ENCODE data around the gene KISS1.

The KISS1 gene

DNA sequence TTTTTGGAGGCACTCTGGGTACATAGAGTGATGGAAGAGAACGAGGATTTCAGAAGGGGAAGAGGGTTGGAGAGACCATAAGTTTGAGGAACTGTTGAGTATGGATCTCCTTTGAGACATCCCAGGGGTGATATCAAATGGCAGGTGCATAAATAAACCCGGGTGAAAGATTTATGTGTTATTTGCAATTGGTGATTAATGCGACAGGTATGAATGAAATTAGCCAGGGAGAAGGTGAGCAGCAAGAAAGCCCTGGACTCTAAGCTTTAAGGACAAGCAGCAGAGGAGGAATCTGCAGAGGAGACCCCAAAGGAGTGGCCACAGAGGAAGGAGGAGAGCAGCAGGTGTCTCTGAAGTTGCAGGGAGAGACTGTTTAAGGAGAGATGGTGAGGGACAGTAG lies 21.3 kb downstream of the KISS1 start:
- no peak overlapping the region for H3K27ac ChIP-seq (ENCODE audit: extremely low read depth, low read depth, low read length)
- peak; percentile 57; the same call in 1 of the 2 replicates for TF ChIP-seq SCRT1 (tag by site-specific recombination; IDR thresholded peaks at IDR 0.05; ENCODE audit: borderline replicate concordance)
- TF ChIP-seq ZNF274 (IDR thresholded peaks at IDR 0.05; ENCODE audit: low read length): no peak
- TF ChIP-seq ZNF274 (tag by site-specific recombination; IDR thresholded peaks at IDR 0.05; ENCODE audit: borderline replicate concordance): no peak
- no peak for TF ChIP-seq SP3 (tag by site-specific recombination; IDR thresholded peaks at IDR 0.05)
- TF ChIP-seq SCRT2 (tag by site-specific recombination; IDR thresholded peaks at IDR 0.05): peak; percentile 74; the same call in 1 of the 2 replicates
- no peaks in the 10 kb centered on the region for H3K36me3 ChIP-seq (ENCODE audit: control insufficient read depth in 2 of 2, insufficient read depth in 1 of 2, low read length in 2 of 2)
- ChIA-PET POLR2A (no interaction called here), CTCF (interaction anchor here (0.6 to 6.8 kb wide), 4 partner anchors 12 to 514 kb away, joined by 3 to 43 read pairs (median 6); no protein-coding TSS in a partner anchor)
- H3K4me3 ChIP-seq (ENCODE audit: low read depth, low read length): no peak overlapping the region
- no peaks in the 10 kb centered on the region for H3K4me1 ChIP-seq (ENCODE audit: control insufficient read depth, insufficient read depth, low read length)
- H3K9me3 ChIP-seq (ENCODE audit: control insufficient read depth, insufficient read depth, low read depth, low read length): no peaks in the 10 kb centered on the region

DNA sequence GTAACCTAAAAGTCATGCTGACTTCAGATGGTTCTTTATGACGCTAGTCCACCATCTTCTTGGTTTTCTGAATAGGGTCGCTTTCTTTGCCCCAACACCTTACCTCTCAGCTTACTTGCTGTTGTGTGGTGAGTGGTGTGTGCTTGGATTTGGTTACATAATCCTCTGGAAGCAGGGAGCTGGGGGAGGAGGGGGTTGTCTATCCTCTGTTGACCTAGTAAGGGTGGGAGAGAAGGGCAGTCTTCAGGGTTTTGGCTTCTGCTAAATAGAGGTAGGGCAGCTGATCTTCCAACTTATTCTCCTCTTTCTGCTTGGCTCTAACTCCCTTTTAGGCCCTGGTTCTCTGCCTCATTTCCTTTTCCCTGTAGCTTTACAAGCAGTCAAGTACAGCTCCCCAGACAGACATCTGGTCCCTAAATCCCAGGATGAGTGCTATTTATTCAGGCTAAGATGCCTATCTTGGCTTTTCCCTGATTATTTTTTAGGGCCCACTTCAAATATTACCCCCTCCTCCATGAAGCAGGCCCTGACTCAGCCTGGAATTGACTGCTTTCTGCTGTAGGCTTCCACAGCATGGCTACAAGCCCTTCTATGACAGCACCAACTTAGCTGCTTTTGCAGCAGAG lies 23.8 kb downstream of the KISS1 start:
- ChIA-PET POLR2A (no interaction called here), CTCF (interaction anchor here (0.7 to 14.1 kb wide), 8 partner anchors 10 to 634 kb away, joined by 3 to 178 read pairs (median 3); partner anchors contain the start of gene PLEKHA6)
- no peak overlapping the region for H3K27ac ChIP-seq (ENCODE audit: extremely low read depth, low read depth, low read length)
- no peaks in the 10 kb centered on the region for H3K36me3 ChIP-seq (ENCODE audit: control insufficient read depth in 2 of 2, insufficient read depth in 1 of 2, low read length in 2 of 2)
- H3K4me1 ChIP-seq (ENCODE audit: control insufficient read depth, insufficient read depth, low read length): no peaks in the 10 kb centered on the region
- no peaks in the 10 kb centered on the region for H3K9me3 ChIP-seq (ENCODE audit: control insufficient read depth, insufficient read depth, low read depth, low read length)
- TF ChIP-seq EGR2 (tag by site-specific recombination; IDR thresholded peaks at IDR 0.05; ENCODE audit: low read depth): no peak
- no peak for TF ChIP-seq ZNF311 (tag by site-specific recombination; IDR thresholded peaks at IDR 0.05; ENCODE audit: borderline replicate concordance)
- TF ChIP-seq KLF9 (tag by site-specific recombination; IDR thresholded peaks at IDR 0.05; ENCODE audit: low read depth): no peak
- no peak for TF ChIP-seq RBAK (tag by site-specific recombination; IDR thresholded peaks at IDR 0.05)
- TF ChIP-seq ZBTB1 (tag by site-specific recombination; IDR thresholded peaks at IDR 0.05): no peak
- no peak for TF ChIP-seq ZNF24 (tag by site-specific recombination; IDR thresholded peaks at IDR 0.05)
- no peak for TF ChIP-seq ZNF211 (tag by site-specific recombination; IDR thresholded peaks at IDR 0.05; ENCODE audit: low read depth)
- no peak for TF ChIP-seq ZFP3 (tag by site-specific recombination; IDR thresholded peaks at IDR 0.05; ENCODE audit: low read depth)
- TF ChIP-seq ZNF292 (tag by site-specific recombination; IDR thresholded peaks at IDR 0.05; ENCODE audit: borderline replicate concordance, low read depth): no peak
- TF ChIP-seq ZNF157 (tag by site-specific recombination; IDR thresholded peaks at IDR 0.05): no peak
- no peak for TF ChIP-seq TRIM28 (IDR thresholded peaks at IDR 0.05; ENCODE audit: borderline replicate concordance, low read length)
- H3K4me3 ChIP-seq (ENCODE audit: low read depth, low read length): no peak overlapping the region

- H3K4me1 ChIP-seq (ENCODE audit: control insufficient read depth, insufficient read depth, low read length): no peaks in the 10 kb centered on the region
- CTCF ChIA-PET: interaction anchor here (1.0 to 14.1 kb wide), 4 partner anchors 9 to 190 kb away, joined by 3 to 178 read pairs (median 26); partner anchors contain the start of gene PLEKHA6
- H3K9me3 ChIP-seq (ENCODE audit: control insufficient read depth, insufficient read depth, low read depth, low read length): no peaks in the 10 kb centered on the region
- no peak overlapping the region for H3K4me3 ChIP-seq (ENCODE audit: low read depth, low read length)
- H3K36me3 ChIP-seq (ENCODE audit: control insufficient read depth in 2 of 2, insufficient read depth in 1 of 2, low read length in 2 of 2): no peaks in the 10 kb centered on the region
- POLR2A ChIA-PET: no interaction called here
- H3K27ac ChIP-seq (ENCODE audit: extremely low read depth, low read depth, low read length): no peak overlapping the region
- no peak for TF ChIP-seq ZNF146 (tag by site-specific recombination; IDR thresholded peaks at IDR 0.05)
- TF ChIP-seq ZNF391 (tag by site-specific recombination; IDR thresholded peaks at IDR 0.05; ENCODE audit: borderline replicate concordance, low read depth): no peak
- no peak for TF ChIP-seq KLF8 (tag by site-specific recombination; IDR thresholded peaks at IDR 0.05)
- TF ChIP-seq ZNF335 (tag by site-specific recombination; conservative IDR thresholded peaks at IDR 0.05): no peak
- TF ChIP-seq KLF7 (tag by site-specific recombination; IDR thresholded peaks at IDR 0.05; ENCODE audit: borderline replicate concordance): no peak
- TF ChIP-seq ZNF621 (tag by site-specific recombination; IDR thresholded peaks at IDR 0.05): no peak
- TF ChIP-seq ZNF155 (tag by site-specific recombination; IDR thresholded peaks at IDR 0.05): no peak
- no peak for TF ChIP-seq ZSCAN5A (tag by site-specific recombination; IDR thresholded peaks at IDR 0.05)
- no peak for TF ChIP-seq REPIN1 (tag by site-specific recombination; IDR thresholded peaks at IDR 0.05; ENCODE audit: low read depth)
- TF ChIP-seq ZNF600 (tag by site-specific recombination; IDR thresholded peaks at IDR 0.05): no peak
- no peak for TF ChIP-seq ZNF561 (tag by site-specific recombination; IDR thresholded peaks at IDR 0.05; ENCODE audit: borderline replicate concordance)
- no peak for TF ChIP-seq ZNF529 (tag by site-specific recombination; IDR thresholded peaks at IDR 0.05; ENCODE audit: insufficient replicate concordance)
- no peak for TF ChIP-seq ZNF394 (tag by site-specific recombination; IDR thresholded peaks at IDR 0.05; ENCODE audit: borderline replicate concordance)
- TF ChIP-seq ZNF211 (tag by site-specific recombination; IDR thresholded peaks at IDR 0.05; ENCODE audit: low read depth): no peak
- TF ChIP-seq ZNF404 (tag by site-specific recombination; IDR thresholded peaks at IDR 0.05): no peak
- no peak for TF ChIP-seq ZNF274 (IDR thresholded peaks at IDR 0.05; ENCODE audit: low read length)
- TF ChIP-seq ZNF274 (tag by site-specific recombination; IDR thresholded peaks at IDR 0.05; ENCODE audit: borderline replicate concordance): no peak
These were observed 24.5 kb downstream of the KISS1 start for GRCh38 chr1:204171751-204172178.
